Adipose tissue (tissue), 3 donors: ENCODE measurements around the gene ACP1. TPM values are rescaled to one million over a fixed set of nuclear protein-coding genes. Genes with fewer than 3 reads are reported as not detected.

Experiments
- H3K27ac ChIP-seq: one replicate; pipeline ENCODE4 v1.5.1; 2013; ENCODE audit warnings: low read depth, low read length
- WGBS, 3 donors: extraction: QIAGEN DNeasy Blood & Tissue Kit; methylation state at CpG; one replicate each; pipeline ENCODE4 v1.1.7; 2013; 5-methylcytosine and 5-hydroxymethylcytosine counted together
- polyA plus RNA-seq, 3 donors: library from polyadenylated mRNA; stranded (reverse); fragments of 200-250 nt; gene quantifications; one replicate each; pipeline ENCODE4 v1.2.3, GENCODE V29; 2013
- donor health status: healthy with polysubstance abuse.
- donor health status: Bipolar disorder and iron deficiency.
- donor health status: healthy.

Gene ACP1
- polyA plus RNA-seq, 3 donors = 58.2 to 77.2 (median 65.4) TPM

GRCh38 chr2:274503-274902, 9.8 kb downstream of the ACP1 start:
- 88 to 98% (median 96%) methylated on average over 3 of the region's 3 CpGs for WGBS, 3 donors
- H3K27ac ChIP-seq = no peak overlapping the region

- no peak overlapping the region for H3K27ac ChIP-seq
- 68 to 83% (median 79%) methylated on average over 6 of the region's 6 CpGs for WGBS, 3 donors
Measured at GRCh38 chr2:275466-275865, 10.7 kb downstream of the ACP1 start.

- WGBS, 3 donors = 74 to 88% (median 76%) methylated on average over 2 of the region's 2 CpGs
- H3K27ac ChIP-seq = no peak overlapping the region
Measured at GRCh38 chr2:278312-278926, 13.7 kb downstream of the ACP1 start.

- no peak overlapping the region for H3K27ac ChIP-seq
- WGBS, 3 donors = 90 to 92% (median 91%) methylated on average over 4 of the region's 4 CpGs
Measured at GRCh38 chr2:278927-279320, 14.2 kb downstream of the ACP1 start.

- H3K27ac ChIP-seq = no peak overlapping the region
- 69 to 89% (median 87%) methylated on average over 4 of the region's 4 CpGs for WGBS, 3 donors
Measured at GRCh38 chr2:279366-279765, 14.6 kb downstream of the ACP1 start.

GRCh38 chr2:279956-280649, 15.4 kb downstream of the ACP1 start:
- 37 to 91% (median 85%) methylated on average over 4 of the region's 4 CpGs for WGBS, 3 donors
- no peak overlapping the region for H3K27ac ChIP-seq

GRCh38 chr2:280650-281110, 15.9 kb downstream of the ACP1 start:
- H3K27ac ChIP-seq = no peak overlapping the region
- WGBS, 3 donors = 30 to 90% (median 85%) methylated on average over 7 of the region's 7 CpGs

- no peak overlapping the region for H3K27ac ChIP-seq
- 89 to 96% (median 93%) methylated on average over 9 of the region's 9 CpGs for WGBS, 3 donors
Measured at GRCh38 chr2:281381-281780, 16.6 kb downstream of the ACP1 start.

- no peak overlapping the region for H3K27ac ChIP-seq
- WGBS, 3 donors = 93 to 96% (median 94%) methylated on average over 12 of the region's 12 CpGs
Measured at GRCh38 chr2:282371-283263, 17.9 kb downstream of the ACP1 start.

- 90 to 96% (median 90%) methylated on average over 4 of the region's 4 CpGs for WGBS, 3 donors
- no peak overlapping the region for H3K27ac ChIP-seq
Measured at GRCh38 chr2:283996-284794, 19.4 kb downstream of the ACP1 start.

- H3K27ac ChIP-seq = no peak overlapping the region
- WGBS, 3 donors = 75 to 82% (median 76%) methylated on average over 13 of the region's 13 CpGs
Measured at GRCh38 chr2:284896-285492, 20.2 kb downstream of the ACP1 start.

- no peak overlapping the region for H3K27ac ChIP-seq
- WGBS, 3 donors = 68 to 79% (median 74%) methylated on average over 1 of the region's 1 CpG
Measured at GRCh38 chr2:285531-285930, 20.8 kb downstream of the ACP1 start.

- no peak overlapping the region for H3K27ac ChIP-seq
- 80 to 92% (median 87%) methylated on average over 6 of the region's 6 CpGs for WGBS, 3 donors
Measured at GRCh38 chr2:286035-286434, 21.3 kb downstream of the ACP1 start.

GRCh38 chr2:286774-287392, 22.1 kb downstream of the ACP1 start:
- WGBS, 3 donors = 20 to 35% (median 24%) methylated on average over 20 of the region's 20 CpGs
- no peak overlapping the region for H3K27ac ChIP-seq

- H3K27ac ChIP-seq = no peak overlapping the region
- 0 to 2% (median 1%) methylated on average over 26 to 46 of the region's 46 CpGs for WGBS, 3 donors
Measured at GRCh38 chr2:287471-287885, 22.7 kb downstream of the ACP1 start.

- H3K27ac ChIP-seq = no peak within 1 kb of the TSS
- 1% methylated on average over 88 to 128 of the region's 128 CpGs for WGBS, 3 donors
Measured at GRCh38 chr2:287911-288757, 23.4 kb downstream of the ACP1 start, which contains the start of gene ALKAL2. Gene ALKAL2, minus strand, starts transcription at chr2:288091. Its CDS starts 256 bp downstream, at chr2:287835.
